Measurements from ENCODE around the gene PAPPA2. TPM values are rescaled to one million over a fixed set of nuclear protein-coding genes. Genes with fewer than 3 reads are reported as not detected.
"Not testable (repeated sequence)": the region's sequence is repeated elsewhere in the genome, so short reads cannot be mapped to it uniquely, and the experiment has no call there.

Gene PAPPA2
- total RNA-seq, 2 experiments from 2014 or later, result 0.09 to 0.38 TPM

DNA sequence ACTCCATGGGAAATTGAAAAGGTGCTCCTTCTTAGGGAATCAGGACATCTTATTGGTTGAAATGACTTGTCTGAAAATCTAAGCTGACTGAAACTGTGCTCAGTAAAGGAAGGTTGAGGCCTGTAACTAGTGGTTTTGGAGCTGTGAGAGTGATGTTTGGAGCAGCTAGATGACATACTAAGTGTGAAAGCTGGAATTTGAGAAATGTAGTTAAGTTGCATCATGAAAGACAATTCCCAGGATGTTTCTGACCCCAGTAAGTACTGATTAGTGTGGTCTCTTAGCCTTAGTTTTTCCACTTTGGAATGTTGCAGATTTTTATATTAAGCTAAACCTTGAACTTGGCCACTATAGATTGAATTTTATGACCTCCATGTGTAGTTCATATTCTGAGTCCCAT lies 154.9 kb downstream of the PAPPA2 start:
- Mint-ChIP-seq H3K4me1 (no peaks in the 10 kb centered on the region), H3K9me3 (ENCODE audit: low read depth) (no peaks in the 10 kb centered on the region), H3K27ac (no peak overlapping the region), H3K4me3 (no peak overlapping the region), H3K36me3 (no peaks in the 10 kb centered on the region), H3K27me3 (no peaks in the 10 kb centered on the region)
- ATAC-seq (no peak), DNase-seq (no peak)
- CTCF ChIA-PET, result no interaction called here

DNA sequence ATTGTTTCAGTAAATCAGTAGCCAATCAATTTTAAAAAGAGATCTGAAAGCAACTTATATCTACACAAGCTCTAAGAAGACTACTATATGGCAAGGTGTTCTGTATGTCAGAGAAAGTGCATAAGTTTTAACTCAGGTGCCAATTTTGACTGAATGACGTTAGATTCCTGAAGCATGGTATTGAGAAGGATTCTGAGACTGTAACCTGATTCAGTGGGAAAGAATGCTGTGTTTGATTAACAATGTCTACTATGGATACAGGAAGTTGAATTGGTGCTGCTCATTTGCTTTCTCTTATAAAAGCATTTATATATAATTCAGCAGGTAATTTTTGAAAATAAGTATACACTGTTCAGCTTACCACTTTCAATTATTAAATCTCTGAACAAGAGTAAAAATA lies 156.3 kb downstream of the PAPPA2 start:
- CTCF ChIA-PET, result no interaction called here
- H3K9me3 Mint-ChIP-seq (ENCODE audit: low read depth), result no peaks in the 10 kb centered on the region
- no peak overlapping the region for H3K27ac Mint-ChIP-seq
- no peaks in the 10 kb centered on the region for H3K36me3 Mint-ChIP-seq
- no peak overlapping the region for H3K4me3 Mint-ChIP-seq
- ATAC-seq (no peak), DNase-seq (no peak)
- H3K27me3 Mint-ChIP-seq, result no peaks in the 10 kb centered on the region
- H3K4me1 Mint-ChIP-seq, result no peaks in the 10 kb centered on the region

DNA sequence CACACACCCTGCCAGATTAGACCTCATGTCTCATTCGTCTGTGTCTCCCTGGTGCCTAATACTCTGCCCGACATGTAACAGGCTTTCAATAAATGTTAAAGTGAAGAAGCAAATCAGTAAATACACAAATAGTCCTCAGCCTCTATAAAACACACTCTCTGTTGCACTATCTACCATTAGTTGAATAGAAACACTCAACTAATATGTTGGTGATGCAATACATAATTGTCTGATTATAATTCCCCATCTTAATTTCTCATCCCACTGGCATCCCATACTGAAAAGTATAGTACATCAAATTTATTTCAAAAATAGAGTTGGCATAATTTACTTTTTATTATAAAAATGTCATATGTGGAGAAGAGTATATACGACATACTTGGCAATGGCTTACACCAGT lies 162.4 kb downstream of the PAPPA2 start:
- H3K27ac Mint-ChIP-seq, result no peak overlapping the region
- H3K4me1 Mint-ChIP-seq, result no peaks in the 10 kb centered on the region
- no peaks in the 10 kb centered on the region for H3K36me3 Mint-ChIP-seq
- ATAC-seq (no peak), DNase-seq (no peak)
- CTCF ChIA-PET, result no interaction called here
- no peak overlapping the region for H3K4me3 Mint-ChIP-seq
- H3K9me3 Mint-ChIP-seq (ENCODE audit: low read depth), result no peaks in the 10 kb centered on the region
- H3K27me3 Mint-ChIP-seq, result no peaks in the 10 kb centered on the region

DNA sequence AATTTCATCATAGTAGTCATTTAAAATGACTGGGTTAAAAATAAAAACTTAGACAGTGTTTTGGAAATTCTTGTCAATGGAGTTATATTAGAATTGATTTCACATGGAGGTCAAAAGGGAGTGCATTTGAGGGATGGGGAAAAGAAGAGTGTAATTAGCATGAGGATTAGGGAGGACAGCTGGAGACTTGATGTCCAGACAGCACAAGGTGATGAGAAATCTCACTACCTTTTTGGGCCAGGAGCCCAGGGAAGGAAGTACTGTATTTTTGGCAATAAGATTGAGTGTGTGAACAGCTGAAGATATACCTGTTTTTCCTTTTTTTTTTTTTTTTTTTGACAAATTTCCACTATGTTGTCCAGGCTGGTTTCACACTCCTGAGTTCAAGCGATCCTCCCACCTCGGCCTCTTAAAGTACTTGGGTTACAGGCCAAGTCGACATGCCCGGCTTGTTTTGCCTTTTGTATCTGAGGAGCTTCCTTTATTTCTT lies 163.6 kb downstream of the PAPPA2 start:
- CTCF ChIA-PET, result no interaction called here
- no peaks in the 10 kb centered on the region for H3K36me3 Mint-ChIP-seq
- no peak for DNase-seq
- H3K4me3 Mint-ChIP-seq, result no peak overlapping the region
- no peaks in the 10 kb centered on the region for H3K4me1 Mint-ChIP-seq
- no peaks in the 10 kb centered on the region for H3K27me3 Mint-ChIP-seq
- no peaks in the 10 kb centered on the region for H3K9me3 Mint-ChIP-seq (ENCODE audit: low read depth)
- H3K27ac Mint-ChIP-seq, result no peak overlapping the region
- no peak for ATAC-seq

DNA sequence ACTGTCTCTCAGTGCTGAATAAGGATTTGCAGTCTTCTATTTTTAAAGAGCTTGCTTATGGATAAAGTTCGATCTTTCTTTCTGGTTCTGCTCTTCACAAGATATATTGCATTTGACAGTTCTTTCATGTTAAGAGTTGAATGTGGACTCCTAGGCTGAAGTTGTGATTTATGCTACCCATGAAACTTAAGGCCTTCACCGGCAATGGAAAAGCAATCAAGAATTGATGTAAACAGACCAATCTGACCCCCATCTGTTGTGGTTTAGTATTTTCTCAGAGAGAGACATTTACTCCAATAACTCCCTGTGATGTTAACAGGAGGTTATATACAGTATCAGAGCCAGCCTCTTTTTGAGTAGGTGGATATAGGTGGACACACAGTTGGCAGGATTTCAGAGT lies 165.8 kb downstream of the PAPPA2 start:
- Mint-ChIP-seq H3K4me1 (no peaks in the 10 kb centered on the region), H3K4me3 (no peak overlapping the region), H3K27me3 (no peaks in the 10 kb centered on the region), H3K9me3 (ENCODE audit: low read depth) (no peaks in the 10 kb centered on the region), H3K27ac (no peak overlapping the region), H3K36me3 (no peaks in the 10 kb centered on the region)
- ATAC-seq (no peak), DNase-seq (no peak)
- CTCF ChIA-PET, result no interaction called here

DNA sequence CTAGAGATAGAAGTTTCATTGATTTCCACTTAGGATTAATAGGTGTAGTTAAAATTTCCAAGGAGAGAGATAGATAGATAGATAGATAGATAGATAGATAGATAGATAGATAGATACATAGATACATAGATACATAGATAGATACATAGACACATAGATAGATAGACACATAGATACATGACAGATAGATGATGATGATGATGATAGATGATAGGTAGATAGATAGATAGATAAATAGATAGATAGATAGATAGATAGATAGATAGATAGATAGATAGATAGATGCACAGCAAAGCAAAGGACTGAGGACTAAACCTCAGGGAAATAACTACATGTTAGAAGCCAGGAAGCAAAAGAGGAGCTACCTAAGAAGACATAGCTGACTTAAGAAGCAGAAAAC lies 171.8 kb downstream of the PAPPA2 start:
- ATAC-seq; CTCF ChIA-PET; H3K4me1 Mint-ChIP-seq; H3K27me3 Mint-ChIP-seq; H3K9me3 Mint-ChIP-seq (ENCODE audit: low read depth); H3K36me3 Mint-ChIP-seq; H3K4me3 Mint-ChIP-seq; DNase-seq; H3K27ac Mint-ChIP-seq: not testable (repeated sequence)

DNA sequence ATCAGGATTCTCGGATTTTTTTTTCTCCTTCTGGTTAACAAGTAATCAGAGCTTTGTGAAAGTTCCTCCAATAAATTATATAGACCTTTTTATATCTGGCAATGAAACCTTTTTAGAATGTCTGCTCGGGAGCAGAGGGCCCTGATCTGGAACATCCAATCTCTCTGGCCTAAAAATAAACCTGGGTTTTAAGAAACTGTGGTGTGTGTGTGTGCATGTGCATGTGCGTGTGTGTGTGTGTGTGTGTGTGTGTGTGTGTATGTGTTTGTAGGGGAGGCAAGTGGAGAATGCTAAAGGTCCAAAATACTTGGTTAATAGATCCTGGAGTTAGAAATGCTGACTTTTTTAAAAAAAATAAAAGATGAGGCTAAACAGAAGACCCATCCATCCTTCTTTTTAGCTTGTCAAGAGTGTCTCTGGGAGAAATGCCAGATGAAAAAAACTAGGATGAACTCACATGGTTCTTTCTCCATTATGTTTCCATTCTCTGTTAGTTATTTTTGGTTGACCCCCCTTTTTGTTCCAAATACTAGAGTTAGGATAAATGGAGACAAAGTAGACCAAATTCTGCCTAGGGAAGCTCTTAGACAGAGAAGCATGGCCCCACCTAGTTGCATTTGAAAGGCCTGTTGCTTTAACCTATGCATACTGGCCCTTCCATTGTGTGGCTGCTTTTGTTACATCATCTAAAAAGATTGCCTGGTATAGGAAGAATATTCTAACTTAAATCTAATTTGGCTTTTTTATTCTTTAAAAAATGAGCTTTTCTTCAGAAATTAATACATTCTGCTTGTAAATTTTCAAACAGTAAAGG lies 175.9 kb downstream of the PAPPA2 start:
- no peaks in the 10 kb centered on the region for H3K4me1 Mint-ChIP-seq

DNA sequence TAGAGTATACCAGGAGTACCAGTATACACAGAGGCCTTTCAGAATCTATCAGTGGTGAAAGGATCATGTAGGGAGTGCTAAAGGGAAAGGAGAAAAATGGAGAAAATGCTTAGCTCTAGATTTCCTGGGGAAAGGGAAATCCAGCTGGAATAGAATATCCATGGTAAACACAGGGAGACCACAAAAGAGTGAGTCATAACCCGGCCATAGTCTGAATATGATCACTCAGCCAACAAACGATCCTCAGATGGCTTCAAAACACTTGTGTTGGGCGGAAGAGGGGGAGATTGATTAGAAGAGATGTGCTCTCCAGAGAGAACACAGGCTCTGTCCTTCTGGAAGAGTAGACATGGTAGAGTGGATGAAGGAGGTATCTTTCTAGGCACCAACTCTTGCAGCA lies 180.6 kb downstream of the PAPPA2 start:
- ATAC-seq (no peak), DNase-seq (no peak)
- no peaks in the 10 kb centered on the region for H3K4me1 Mint-ChIP-seq
- H3K27ac Mint-ChIP-seq, result no peak overlapping the region
- H3K9me3 Mint-ChIP-seq (ENCODE audit: low read depth), result no peaks in the 10 kb centered on the region
- no peak overlapping the region for H3K4me3 Mint-ChIP-seq
- CTCF ChIA-PET, result no interaction called here
- H3K36me3 Mint-ChIP-seq, result no peaks in the 10 kb centered on the region
- H3K27me3 Mint-ChIP-seq, result no peaks in the 10 kb centered on the region

More for the DNA sequence above, 175.9 kb downstream of the PAPPA2 start:
- DNase-seq (no peak), ATAC-seq (no peak)
- Mint-ChIP-seq H3K27me3 (no peaks in the 10 kb centered on the region), H3K27ac (no peak overlapping the region), H3K4me3 (no peak overlapping the region), H3K36me3 (no peaks in the 10 kb centered on the region), H3K9me3 (ENCODE audit: low read depth) (peaks cover 3% of the 10 kb centered on the region)
- CTCF ChIA-PET, result no interaction called here

DNA sequence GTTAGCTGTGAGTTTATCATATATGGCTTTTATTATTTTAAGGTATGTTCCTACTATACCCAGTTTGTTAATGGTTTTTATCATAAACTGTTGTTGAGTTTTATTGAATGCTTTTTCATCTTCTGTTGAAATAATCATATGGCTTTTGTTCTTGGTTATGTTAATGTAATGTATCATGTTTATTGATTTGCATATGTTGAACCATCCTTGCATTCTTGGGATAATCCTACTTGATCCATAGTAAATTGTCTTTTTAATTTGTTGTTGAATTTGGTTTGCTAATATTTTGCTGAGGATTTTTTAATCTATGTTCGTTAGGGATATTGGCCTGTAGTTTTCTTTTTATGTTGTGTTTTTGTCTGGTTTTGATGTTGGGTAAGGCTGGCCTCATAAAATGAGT lies 185.6 kb downstream of the PAPPA2 start:
- Mint-ChIP-seq H3K4me3 (no peak overlapping the region), H3K9me3 (ENCODE audit: low read depth) (peaks cover 4% of the 10 kb centered on the region), H3K27ac (no peak overlapping the region), H3K36me3 (no peaks in the 10 kb centered on the region), H3K4me1 (no peaks in the 10 kb centered on the region), H3K27me3 (no peaks in the 10 kb centered on the region)
- DNase-seq, result no peak
- CTCF ChIA-PET, result no interaction called here
- ATAC-seq, result no peak

DNA sequence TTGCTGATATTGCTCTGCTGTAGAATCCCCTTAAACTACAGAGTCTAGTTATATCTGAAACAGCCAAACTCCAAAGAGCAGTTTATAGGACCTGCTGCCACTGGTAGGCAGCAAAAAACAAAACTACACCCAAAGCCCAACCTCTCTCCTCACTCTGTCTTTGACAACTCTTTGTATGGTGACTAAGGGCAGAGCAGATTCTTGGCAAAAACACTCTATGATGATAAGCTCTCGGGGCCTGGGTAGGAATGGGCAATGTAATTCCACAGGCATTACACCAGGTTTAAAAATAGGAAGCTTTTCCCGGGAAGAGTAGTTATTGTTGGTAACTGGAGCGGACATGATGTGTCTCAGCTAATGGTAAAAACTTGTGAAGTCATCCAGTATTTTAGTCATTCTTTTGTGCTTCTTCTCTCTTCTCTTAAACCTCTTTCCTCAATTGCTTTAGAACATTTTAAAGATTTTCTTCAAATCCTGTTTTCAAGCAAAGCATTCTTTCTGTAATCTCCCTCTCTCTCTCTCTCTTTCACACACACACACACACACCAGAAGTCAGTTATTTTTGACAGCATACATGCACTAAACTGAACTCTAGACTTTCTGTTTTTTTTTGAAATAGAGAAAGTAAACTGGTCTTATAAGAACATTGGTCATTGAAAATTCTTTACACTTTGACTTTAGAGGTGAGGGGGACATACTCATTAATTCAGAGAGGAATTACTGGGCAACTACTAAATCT lies 193.5 kb downstream of the PAPPA2 start:
- no peaks in the 10 kb centered on the region for H3K27me3 Mint-ChIP-seq
- ATAC-seq (no peak), DNase-seq (no peak)
- no peaks in the 10 kb centered on the region for H3K4me1 Mint-ChIP-seq
- CTCF ChIA-PET, result no interaction called here
- peaks cover 3% of the 10 kb centered on the region for H3K9me3 Mint-ChIP-seq (ENCODE audit: low read depth)
- H3K27ac Mint-ChIP-seq, result no peak overlapping the region
- no peaks in the 10 kb centered on the region for H3K36me3 Mint-ChIP-seq
- H3K4me3 Mint-ChIP-seq, result no peak overlapping the region

DNA sequence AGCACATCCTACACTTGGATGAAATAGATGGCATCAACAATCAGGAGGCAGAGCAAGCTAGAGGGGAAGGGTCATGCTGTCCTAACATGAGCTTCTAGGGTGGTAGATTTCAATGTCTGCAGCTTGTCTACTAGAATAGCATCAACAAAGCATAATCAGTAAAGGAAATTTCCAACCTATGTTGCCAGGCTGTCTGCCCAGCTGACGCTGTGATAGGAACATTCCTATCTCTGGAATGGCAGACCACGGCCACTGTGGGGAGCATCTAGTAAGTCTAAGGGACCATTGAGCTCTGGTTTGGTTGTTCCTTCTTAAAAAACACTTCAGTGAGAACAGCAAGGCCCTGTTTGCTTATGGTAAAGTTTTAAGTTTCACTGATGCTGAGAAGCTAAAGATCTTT lies 206.8 kb downstream of the PAPPA2 start:
- Mint-ChIP-seq H3K9me3 (ENCODE audit: low read depth) (peaks cover 3% of the 10 kb centered on the region), H3K36me3 (no peaks in the 10 kb centered on the region), H3K4me1 (no peaks in the 10 kb centered on the region), H3K27ac (no peak overlapping the region), H3K27me3 (no peaks in the 10 kb centered on the region), H3K4me3 (no peak overlapping the region)
- no peak for DNase-seq
- ATAC-seq, result no peak
- CTCF ChIA-PET, result no interaction called here

DNA sequence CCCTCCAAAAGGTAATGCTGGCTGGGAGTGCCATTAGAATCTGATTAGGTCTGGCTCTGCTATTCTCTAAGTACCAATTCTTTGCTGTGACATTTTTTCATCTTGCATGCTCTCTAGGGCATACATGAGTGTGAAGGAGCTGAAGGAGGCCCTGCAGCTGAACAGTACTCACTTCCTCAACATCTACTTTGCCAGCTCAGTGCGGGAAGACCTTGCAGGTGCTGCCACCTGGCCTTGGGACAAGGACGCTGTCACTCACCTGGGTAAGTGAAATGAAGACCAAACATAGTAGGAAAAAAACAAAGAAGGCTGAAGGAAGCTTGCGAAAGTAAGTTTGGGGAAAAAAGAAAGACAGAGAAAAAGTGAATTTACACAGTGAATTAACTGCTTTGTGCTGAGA lies 207.9 kb downstream of the PAPPA2 start:
- DNase-seq, result no peak
- H3K27ac Mint-ChIP-seq, result no peak overlapping the region
- H3K4me3 Mint-ChIP-seq, result no peak overlapping the region
- no peak for ATAC-seq
- H3K36me3 Mint-ChIP-seq, result no peaks in the 10 kb centered on the region
- H3K27me3 Mint-ChIP-seq, result no peaks in the 10 kb centered on the region
- CTCF ChIA-PET, result no interaction called here
- peaks cover 3% of the 10 kb centered on the region for H3K9me3 Mint-ChIP-seq (ENCODE audit: low read depth)
- no peaks in the 10 kb centered on the region for H3K4me1 Mint-ChIP-seq

DNA sequence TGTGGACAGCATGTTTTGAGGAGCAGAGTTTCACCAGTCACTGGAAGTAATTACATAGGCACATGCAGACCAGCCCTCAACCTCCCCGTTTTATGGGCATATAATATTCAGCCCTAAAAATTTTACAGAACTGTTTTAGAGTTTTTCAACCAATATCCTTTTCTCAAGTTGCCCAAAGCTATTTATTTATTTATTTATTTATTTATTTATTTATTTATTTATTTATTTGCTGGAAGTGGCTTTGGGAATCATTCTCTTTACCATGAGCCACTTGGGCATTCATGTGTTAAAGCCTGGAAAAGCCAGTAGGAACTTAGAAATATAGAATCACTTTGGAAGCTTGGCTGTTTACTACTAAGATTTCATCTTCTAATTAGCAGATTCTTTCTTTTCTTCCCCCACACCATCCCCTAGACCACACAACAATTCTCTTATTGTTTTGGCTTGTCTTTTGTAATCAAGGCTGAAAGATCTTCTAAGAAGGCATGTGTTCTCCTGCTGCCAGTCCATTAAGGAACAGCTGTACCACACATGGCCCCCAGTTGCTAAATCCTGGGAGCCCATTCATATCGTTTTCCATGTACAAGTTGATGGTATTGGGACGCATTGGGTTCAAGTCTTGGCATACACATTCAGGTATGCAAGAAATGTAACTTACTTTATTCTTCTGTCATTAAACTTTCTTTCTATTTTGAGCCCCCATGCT lies 220.0 kb downstream of the PAPPA2 start:
- no peaks in the 10 kb centered on the region for H3K36me3 Mint-ChIP-seq
- no peaks in the 10 kb centered on the region for H3K4me1 Mint-ChIP-seq
- no peak for ATAC-seq
- CTCF ChIA-PET, result no interaction called here
- no peaks in the 10 kb centered on the region for H3K9me3 Mint-ChIP-seq (ENCODE audit: low read depth)
- no peak overlapping the region for H3K27ac Mint-ChIP-seq
- no peaks in the 10 kb centered on the region for H3K27me3 Mint-ChIP-seq
- no peak overlapping the region for H3K4me3 Mint-ChIP-seq
- DNase-seq, result no peak
